ENCODE data around the gene CLEC1B.
"Not testable (repeated sequence)": the region's sequence is repeated elsewhere in the genome, so short reads cannot be mapped to it uniquely, and the experiment has no call there.

The CLEC1B gene

GRCh38 chr12:9969673-9970072 is 29.2 kb downstream of the CLEC1B start:
- CTCF ChIA-PET = interaction anchor here (0.6 kb wide), 1 partner anchor 312 kb away, joined by 3 read pairs; no protein-coding TSS in a partner anchor
- no peak for DNase-seq (ENCODE audit: extremely low spot score)
- POLR2A ChIA-PET = no interaction called here

DNA sequence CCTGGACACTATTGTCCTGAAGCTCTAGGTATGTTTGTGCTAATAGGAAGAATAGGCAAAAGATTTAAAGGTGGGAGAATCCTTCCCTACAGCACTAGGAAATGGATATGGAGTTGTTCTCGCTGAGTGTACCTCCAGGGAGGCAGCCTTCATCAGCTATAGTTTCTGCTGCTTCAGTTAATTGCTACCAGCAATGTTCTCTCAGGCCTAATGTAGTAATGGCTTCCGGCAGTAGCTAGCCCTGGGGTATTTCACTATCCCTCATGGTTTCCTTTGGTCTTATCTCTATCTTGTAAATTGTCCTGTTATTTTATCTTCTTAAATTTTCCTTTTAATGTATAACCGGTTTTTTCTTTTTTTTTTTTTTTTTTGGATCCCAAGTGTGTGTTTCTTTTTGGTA is 37.0 kb downstream of the CLEC1B start:
- TF ChIP-seq ELF4 (IDR thresholded peaks at IDR 0.05) = no peak
- ChIA-PET CTCF (interaction anchor here (0.6 kb wide), 1 partner anchor 50 kb away, joined by 3 read pairs; no protein-coding TSS in a partner anchor), POLR2A (no interaction called here)
- no peak for DNase-seq (ENCODE audit: extremely low spot score)

More at GRCh38 chr12:9969673-9970072, 29.2 kb downstream of the CLEC1B start:
- TF ChIP-seq ZNF384 (IDR thresholded peaks at IDR 0.05) (no peak), CTBP1 (IDR thresholded peaks at IDR 0.05; ENCODE audit: borderline replicate concordance) (no peak), HDGF (IDR thresholded peaks at IDR 0.05; ENCODE audit: borderline replicate concordance) (no peak), SUZ12 (IDR thresholded peaks at IDR 0.05) (no peak), BHLHE40 (IDR thresholded peaks at IDR 0.05; ENCODE audit: borderline replicate concordance) (no peak), ELF4 (IDR thresholded peaks at IDR 0.05) (no peak), NFRKB (IDR thresholded peaks at IDR 0.05) (no peak), FOXK2 (IDR thresholded peaks at IDR 0.05) (no peak), LEF1 (IDR thresholded peaks at IDR 0.05; ENCODE audit: borderline replicate concordance) (no peak), FOXM1 (IDR thresholded peaks at IDR 0.05; ENCODE audit: borderline replicate concordance) (no peak), TARDBP (IDR thresholded peaks at IDR 0.05) (no peak), SP1 (IDR thresholded peaks at IDR 0.05) (no peak), L3MBTL2 (conservative IDR thresholded peaks at IDR 0.05) (no peak), ARNT (IDR thresholded peaks at IDR 0.05) (no peak), FOXA1 (IDR thresholded peaks at IDR 0.05) (no peak)
- TF ChIP-seq, protein P1, sequence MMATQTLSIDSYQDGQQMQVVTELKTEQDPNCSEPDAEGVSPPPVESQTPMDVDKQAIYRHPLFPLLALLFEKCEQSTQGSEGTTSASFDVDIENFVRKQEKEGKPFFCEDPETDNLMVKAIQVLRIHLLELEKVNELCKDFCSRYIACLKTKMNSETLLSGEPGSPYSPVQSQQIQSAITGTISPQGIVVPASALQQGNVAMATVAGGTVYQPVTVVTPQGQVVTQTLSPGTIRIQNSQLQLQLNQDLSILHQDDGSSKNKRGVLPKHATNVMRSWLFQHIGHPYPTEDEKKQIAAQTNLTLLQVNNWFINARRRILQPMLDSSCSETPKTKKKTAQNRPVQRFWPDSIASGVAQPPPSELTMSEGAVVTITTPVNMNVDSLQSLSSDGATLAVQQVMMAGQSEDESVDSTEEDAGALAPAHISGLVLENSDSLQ (IDR thresholded peaks at IDR 0.05) = no peak

DNA sequence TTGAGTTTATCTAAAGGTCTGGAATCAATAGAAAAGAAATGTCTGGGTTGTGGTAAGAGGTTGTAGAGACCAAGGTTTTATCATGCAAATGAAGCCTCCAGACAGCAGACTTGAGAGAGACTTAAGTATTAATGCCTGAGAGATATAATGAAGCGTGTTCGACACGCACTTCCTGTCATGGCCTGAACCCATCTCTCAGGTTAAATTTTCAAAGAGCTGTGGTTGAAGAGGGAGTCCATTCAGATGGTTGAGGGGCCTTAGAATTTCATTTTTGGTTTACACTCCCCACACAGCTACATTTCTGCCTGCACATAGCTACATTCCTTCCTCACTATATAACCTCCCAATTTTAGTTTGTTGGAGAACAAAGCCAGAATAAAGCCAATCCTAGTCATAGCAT is 37.8 kb downstream of the CLEC1B start:
- POLR2A ChIA-PET = no interaction called here
- DNase-seq (ENCODE audit: extremely low spot score) = no peak
- TF ChIP-seq ZNF384 (IDR thresholded peaks at IDR 0.05) (no peak), L3MBTL2 (conservative IDR thresholded peaks at IDR 0.05) (no peak), LEF1 (IDR thresholded peaks at IDR 0.05; ENCODE audit: borderline replicate concordance) (no peak)
- CTCF ChIA-PET = no interaction called here

DNA sequence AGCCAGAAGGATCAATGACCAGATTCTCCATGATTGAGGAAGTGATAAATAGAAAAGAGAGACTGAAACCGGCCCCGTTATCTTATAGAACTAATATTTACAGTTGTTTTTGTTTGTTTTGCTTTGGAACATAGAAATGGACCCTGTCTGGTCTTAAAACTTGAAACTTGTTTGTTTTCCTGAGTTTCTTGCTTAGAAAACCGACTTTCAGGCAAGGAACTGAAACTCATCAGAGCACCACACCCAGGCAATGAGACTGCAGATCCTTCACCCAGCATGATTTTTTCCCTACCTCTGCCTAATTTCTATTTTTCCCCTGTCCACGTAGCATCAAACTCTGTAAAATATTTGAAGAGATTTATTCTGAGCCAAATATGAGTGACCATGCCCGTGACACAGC is 38.3 kb downstream of the CLEC1B start:
- POLR2A ChIA-PET = no interaction called here
- TF ChIP-seq FOXM1 (IDR thresholded peaks at IDR 0.05; ENCODE audit: borderline replicate concordance) (no peak), ZNF384 (IDR thresholded peaks at IDR 0.05) (no peak), NFRKB (IDR thresholded peaks at IDR 0.05) (no peak), ELF4 (IDR thresholded peaks at IDR 0.05) (no peak), LEF1 (IDR thresholded peaks at IDR 0.05; ENCODE audit: borderline replicate concordance) (no peak), BHLHE40 (IDR thresholded peaks at IDR 0.05; ENCODE audit: borderline replicate concordance) (no peak), SP1 (IDR thresholded peaks at IDR 0.05) (no peak), L3MBTL2 (conservative IDR thresholded peaks at IDR 0.05) (no peak), FOXK2 (IDR thresholded peaks at IDR 0.05) (no peak), HDGF (IDR thresholded peaks at IDR 0.05; ENCODE audit: borderline replicate concordance) (no peak), SUZ12 (IDR thresholded peaks at IDR 0.05) (no peak), TARDBP (IDR thresholded peaks at IDR 0.05) (no peak), ARNT (IDR thresholded peaks at IDR 0.05) (no peak), CTBP1 (IDR thresholded peaks at IDR 0.05; ENCODE audit: borderline replicate concordance) (no peak)
- TF ChIP-seq, protein P1 (IDR thresholded peaks at IDR 0.05) = no peak
- DNase-seq (ENCODE audit: extremely low spot score) = no peak
- CTCF ChIA-PET = no interaction called here

GRCh38 chr12:9957834-9958233 is 41.1 kb downstream of the CLEC1B start:
- TF ChIP-seq ZNF384 (IDR thresholded peaks at IDR 0.05) (no peak), FOXK2 (IDR thresholded peaks at IDR 0.05) (no peak), NFRKB (IDR thresholded peaks at IDR 0.05) (no peak), ELF4 (IDR thresholded peaks at IDR 0.05) (no peak), LEF1 (IDR thresholded peaks at IDR 0.05; ENCODE audit: borderline replicate concordance) (no peak), L3MBTL2 (conservative IDR thresholded peaks at IDR 0.05) (no peak), HDGF (IDR thresholded peaks at IDR 0.05; ENCODE audit: borderline replicate concordance) (no peak), SP1 (IDR thresholded peaks at IDR 0.05) (no peak)
- ChIA-PET CTCF (no interaction called here), POLR2A (no interaction called here)
- DNase-seq (ENCODE audit: extremely low spot score) = no peak

DNA sequence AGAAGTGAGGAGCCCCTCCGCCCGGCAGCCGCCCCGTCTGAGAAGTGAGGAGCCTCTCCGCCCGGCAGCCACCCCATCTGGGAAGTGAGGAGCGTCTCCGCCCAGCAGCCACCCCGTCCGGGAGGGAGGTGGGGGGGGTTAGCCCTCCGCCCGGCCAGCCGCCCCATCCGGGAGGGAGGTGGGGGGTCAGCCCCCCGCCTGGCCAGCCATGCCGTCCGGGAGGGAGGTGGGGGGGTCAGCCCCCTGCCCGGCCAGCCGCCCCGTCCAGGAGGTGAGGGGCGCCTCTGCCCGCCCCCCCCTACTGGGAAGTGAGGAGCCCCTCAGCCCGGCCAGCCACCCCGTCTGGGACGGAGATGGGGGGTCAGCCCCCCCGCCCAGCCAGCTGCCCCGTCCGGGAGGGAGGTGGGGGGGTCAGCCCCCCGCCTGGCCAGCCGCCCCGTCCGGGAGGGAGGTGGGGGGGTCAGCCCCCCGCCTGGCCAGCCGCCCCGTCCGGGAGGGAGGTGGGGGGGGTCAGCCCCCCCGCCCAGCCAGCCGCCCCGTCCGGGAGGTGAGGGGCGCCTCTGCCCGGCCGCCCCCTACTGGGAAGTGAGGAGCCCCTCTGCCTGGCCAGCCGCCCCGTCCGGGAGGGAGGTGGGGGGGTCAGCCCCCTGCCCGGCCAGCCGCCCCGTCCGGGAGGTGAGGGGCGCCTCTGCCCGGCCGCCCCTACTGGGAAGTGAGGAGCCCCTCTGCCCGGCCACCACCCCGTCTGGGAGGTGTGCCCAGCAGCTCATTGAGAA is 45.8 kb downstream of the CLEC1B start:
- POLR2A ChIA-PET; CTCF ChIA-PET; DNase-seq (ENCODE audit: extremely low spot score): not testable (repeated sequence)

DNA sequence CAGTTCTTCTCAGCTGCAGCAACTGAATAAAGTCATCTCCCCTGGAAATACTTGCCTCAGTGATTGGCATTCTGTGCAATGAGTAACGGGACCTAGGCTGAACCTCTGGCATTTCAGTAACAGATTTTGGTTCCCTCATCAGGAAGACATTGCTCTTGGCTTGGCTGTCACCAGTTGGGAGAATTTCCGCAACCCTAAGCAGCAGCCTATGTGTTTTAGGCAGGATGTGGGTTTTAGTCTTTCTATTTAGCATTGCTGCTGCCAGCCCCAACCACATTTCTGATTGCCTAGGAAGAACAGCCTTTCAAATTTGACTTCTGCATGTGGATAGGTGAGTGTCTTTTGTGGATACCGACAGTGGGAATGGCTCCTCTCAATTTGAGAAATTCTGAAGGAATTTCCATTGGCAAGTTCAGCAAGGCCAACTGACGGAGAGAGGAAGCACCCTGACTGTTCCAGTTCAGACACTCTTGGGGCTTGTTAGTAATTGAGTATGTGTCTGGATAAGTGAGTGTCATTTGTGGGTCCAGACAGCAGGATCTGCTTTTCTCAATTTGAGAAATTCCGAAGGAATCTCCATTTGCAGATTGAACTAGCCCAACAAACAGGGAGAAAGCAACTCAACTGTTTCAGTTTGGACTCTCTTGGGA is 47.8 kb downstream of the CLEC1B start:
- DNase-seq (ENCODE audit: extremely low spot score) = no peak
- POLR2A ChIA-PET = no interaction called here
- CTCF ChIA-PET = no interaction called here
- TF ChIP-seq, protein P1 (IDR thresholded peaks at IDR 0.05) = no peak
- no peak for TF ChIP-seq FOXA1 (IDR thresholded peaks at IDR 0.05)
- TF ChIP-seq CTBP1 (IDR thresholded peaks at IDR 0.05; ENCODE audit: borderline replicate concordance) = no peak
- TF ChIP-seq L3MBTL2 (conservative IDR thresholded peaks at IDR 0.05) = no peak
- TF ChIP-seq LEF1 (IDR thresholded peaks at IDR 0.05; ENCODE audit: borderline replicate concordance) = no peak
- no peak for TF ChIP-seq ARNT (IDR thresholded peaks at IDR 0.05)
- no peak for TF ChIP-seq NFRKB (IDR thresholded peaks at IDR 0.05)
- TF ChIP-seq ELF4 (IDR thresholded peaks at IDR 0.05) = no peak
- no peak for TF ChIP-seq ZNF384 (IDR thresholded peaks at IDR 0.05)
- TF ChIP-seq BHLHE40 (IDR thresholded peaks at IDR 0.05; ENCODE audit: borderline replicate concordance) = no peak
